ENCODE data around the gene RSPH4A.
"Not testable (repeated sequence)": the region's sequence is repeated elsewhere in the genome, so short reads cannot be mapped to it uniquely, and the experiment has no call there.

Gene RSPH4A

DNA sequence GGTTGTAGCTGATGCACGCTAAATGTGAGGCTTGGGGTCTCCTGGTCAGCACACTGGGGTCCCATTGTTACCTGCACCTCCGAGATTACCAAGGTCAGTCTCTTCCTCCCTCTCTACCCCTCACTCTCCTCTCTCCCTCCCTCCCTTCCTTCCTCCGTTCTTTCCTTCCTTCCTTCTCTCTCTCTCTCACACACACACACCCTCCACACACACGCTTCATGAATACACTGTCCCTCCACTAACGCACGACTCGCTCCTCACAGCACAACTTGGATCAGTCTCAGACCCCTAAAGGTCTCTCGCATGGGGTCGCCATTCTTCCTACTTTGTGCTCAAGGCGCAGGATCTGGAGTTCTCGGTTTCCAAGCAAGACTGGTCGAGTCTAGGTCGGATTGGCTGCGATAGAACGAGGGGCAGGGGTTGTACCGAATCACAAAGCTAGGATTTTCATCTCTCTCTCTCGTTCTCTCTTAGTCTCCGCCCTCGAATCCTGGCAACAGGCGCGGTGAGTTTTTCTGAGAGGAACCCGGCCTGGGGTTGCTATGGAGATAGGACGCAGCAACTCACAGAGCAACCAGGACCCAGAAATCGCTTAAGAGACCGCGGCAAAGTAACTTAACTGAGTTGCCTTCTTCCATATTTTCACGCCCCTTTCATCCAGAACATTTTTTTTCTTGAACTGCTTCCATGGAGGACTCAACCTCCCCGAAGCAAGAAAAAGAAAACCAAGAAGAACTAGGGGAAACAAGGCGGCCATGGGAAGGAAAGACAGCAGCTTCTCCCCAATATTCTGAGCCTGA lies at the start of gene RSPH4A:
Gene RSPH4A, plus strand, starts transcription at position 543 of the 800 bp plus-strand sequence. Its CDS starts 145 bp downstream, at position 688.
- peak; percentile 85 for DNase-seq

DNA sequence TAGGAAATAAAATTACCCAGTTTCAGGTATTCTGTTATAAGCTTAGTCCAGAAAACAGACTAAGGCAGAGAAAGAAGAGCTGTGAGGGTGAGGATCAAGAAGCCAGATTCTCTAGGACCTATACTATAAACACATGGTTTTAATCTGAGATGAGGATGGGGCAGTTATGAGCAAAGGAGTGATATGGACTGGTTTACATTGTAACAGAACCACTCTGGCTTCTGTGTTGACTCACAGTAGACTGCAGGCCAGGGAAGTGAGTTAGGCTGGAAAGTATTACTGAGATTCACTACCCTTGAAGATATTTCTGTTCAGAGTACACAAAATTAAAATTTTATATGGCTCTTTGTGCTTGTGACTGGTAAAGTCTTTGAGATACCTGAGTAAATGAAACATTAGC lies 48.2 kb upstream of the RSPH4A start:
- DNase-seq: no peak

- no peak for DNase-seq
These were observed 47.2 kb upstream of the RSPH4A start for GRCh38 chr6:116568821-116569755.

GRCh38 chr6:116570856-116571682 lies 45.2 kb upstream of the RSPH4A start, which contains the start of gene RWDD1:
TSS of gene RWDD1 (plus strand) at chr6:116571504. CDS start at chr6:116571583, 79 bp downstream.
- DNase-seq: peak; percentile 91

GRCh38 chr6:116571683-116572000 lies 44.6 kb upstream of the RSPH4A start:
- DNase-seq: no peak

GRCh38 chr6:116572162-116572561 lies 44.1 kb upstream of the RSPH4A start:
- DNase-seq: no peak

DNA sequence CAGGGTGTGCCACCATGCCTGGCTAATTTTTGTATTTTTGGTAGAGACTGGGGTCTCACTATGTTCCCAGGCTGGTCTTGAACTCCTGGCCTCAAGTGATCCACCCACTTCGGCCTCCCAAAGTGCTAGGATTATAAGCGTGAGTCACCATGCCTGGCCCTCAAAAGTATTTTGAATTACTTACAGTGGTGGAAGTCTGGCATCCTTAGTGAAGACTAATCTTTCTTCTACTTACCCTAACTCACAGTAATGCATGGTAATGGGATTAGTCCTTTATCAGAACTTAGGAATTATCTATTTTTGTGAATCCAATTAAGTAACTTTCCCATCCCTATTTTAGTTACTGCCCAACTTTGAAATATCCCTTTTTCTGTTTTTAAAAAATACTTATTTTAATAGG lies 41.1 kb upstream of the RSPH4A start:
- DNase-seq: no peak

GRCh38 chr6:116577486-116577885 lies 38.8 kb upstream of the RSPH4A start:
- no peak for DNase-seq

DNA sequence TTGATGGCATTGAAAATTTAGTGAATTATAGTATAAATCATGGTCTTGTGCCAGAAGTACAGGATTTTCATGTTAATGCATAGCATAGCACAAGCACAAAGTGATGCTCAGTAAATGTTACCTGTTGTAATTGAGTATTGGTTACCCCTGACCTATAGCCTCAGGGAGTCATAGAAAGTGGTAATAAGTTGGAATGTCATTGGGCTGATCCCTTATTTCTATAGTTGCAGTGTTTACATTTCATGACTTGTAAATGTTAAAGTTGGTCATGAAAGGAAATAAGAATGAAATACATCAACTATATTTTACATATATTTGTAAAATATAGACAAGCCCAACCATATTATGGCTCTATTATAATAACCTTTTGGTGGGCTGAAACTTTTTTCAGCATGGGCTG lies 37.9 kb upstream of the RSPH4A start:
- no peak for DNase-seq

DNA sequence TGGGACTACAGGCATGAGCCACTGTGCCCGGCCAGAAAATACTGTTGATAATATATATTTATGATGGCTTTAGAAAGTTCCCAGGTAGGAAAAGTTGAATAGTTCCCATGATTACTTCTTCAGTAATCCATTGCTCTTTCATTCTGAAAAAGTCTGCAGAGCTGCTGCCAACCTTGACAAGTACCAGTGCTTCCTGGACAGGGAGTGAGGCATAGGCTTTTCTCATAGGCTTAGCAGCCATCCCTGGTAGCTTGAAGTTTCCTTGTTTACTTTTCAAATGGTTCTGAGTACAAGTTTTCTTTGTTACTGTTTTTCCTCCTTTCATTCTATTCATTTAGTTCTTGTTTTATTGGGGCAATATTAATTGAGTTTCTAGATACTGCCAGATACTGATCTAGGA lies 37.1 kb upstream of the RSPH4A start:
- DNase-seq: no peak

GRCh38 chr6:116580198-116580597 lies 36.1 kb upstream of the RSPH4A start:
- no peak for DNase-seq

- no peak for DNase-seq
These were observed 30.0 kb upstream of the RSPH4A start for GRCh38 chr6:116586276-116586675.

DNA sequence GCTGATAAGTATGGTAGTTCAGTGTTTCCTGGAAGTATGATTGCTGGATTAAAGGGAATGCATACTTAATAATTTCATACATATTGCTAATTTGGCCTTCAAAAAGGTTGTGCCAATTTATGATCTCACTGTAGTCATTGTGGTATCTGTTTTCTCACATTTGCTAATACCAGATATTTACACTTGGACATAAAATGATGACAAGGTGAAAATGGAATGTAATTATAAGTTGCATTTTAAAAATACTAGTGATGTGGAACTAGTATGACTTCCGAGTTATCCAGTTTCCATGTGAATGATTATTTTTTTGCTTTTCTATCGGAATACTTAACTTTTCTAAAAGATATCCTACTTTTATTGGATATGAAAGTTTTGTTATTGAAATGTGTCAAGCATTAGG lies 29.5 kb upstream of the RSPH4A start:
- DNase-seq: no peak

DNA sequence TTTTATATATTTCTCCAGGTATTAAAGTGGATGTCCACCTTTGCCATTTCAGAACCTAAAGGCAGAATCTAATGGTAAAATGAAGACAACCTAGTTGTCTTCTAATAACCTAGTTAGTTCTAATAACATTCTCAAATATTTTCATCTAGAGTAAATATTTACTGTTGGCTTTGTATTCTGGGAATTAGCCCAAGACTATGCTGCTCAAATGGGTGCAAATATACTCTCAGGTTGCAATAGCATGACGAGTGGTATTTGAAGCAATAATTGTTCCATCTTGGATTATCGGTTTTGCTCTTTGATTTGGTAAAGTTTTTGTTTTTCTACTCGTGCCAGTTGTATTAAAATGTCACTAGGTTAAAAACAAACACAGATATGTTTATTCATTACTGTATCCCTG lies 21.0 kb upstream of the RSPH4A start:
- DNase-seq: no peak

GRCh38 chr6:116596815-116597214 lies 19.5 kb upstream of the RSPH4A start:
- no peak for DNase-seq

DNA sequence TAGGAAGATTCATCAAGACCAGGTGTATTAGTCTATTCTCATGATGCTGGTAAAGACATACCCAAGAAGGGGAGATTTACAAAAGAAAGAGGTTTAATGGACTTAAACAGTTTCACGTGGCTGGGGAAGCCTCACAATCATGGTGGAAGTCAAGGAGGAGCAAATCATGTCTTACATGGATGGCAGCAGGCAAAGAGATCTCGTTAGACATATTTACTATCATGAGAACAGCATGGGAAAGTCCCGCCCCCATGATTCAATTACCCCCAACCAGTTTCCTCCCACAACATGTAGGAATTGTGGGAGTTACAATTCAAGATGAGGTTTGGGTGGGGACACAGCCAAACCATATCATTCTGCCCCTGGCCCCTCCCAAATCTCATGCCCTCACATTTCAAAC lies 12.4 kb upstream of the RSPH4A start:
- DNase-seq: not testable (repeated sequence)

- DNase-seq: not testable (repeated sequence)
These were observed 11.4 kb upstream of the RSPH4A start for GRCh38 chr6:116604868-116605267.

DNA sequence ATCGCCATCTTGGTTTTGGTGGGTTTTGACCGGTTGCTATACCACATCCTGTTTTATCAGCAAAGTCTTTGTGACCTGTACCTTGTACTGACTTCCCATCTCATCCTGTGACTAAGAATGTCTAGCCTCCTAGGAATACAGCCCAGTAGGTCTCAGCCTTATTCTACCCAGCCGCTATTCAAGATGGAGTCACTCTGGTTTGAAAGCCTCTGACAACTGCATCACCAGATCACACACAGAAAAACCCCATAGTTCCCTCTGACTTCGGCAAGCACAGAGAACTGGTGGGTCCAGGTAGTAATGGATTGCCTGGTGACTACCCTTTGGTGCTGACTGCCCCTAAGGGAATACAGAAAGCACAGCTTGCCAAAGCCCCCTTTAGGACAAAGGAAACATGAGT lies 10.3 kb upstream of the RSPH4A start:
- no peak for DNase-seq

DNA sequence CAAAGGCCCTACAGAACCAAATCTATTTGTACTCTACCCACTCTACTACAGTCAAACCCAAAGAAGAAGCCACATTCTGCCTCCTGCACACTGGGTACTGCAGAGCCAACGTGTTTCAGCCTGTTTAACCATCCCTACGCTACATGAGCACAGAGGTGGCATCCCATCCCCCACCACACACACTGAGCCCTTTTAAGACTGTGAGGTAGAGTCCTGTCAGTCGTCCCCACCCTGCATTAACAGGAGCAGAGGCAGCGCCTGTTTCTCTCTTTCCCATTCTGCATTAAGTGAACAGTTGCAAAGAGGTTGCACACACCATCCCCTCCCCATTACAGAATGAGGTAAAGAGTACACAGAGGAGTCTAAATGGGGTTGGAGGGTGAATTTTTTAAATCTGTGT lies 5.2 kb upstream of the RSPH4A start:
- no peak for DNase-seq

- no peak for DNase-seq
These were observed 416 bp downstream of the RSPH4A start for GRCh38 chr6:116616737-116617053.

DNA sequence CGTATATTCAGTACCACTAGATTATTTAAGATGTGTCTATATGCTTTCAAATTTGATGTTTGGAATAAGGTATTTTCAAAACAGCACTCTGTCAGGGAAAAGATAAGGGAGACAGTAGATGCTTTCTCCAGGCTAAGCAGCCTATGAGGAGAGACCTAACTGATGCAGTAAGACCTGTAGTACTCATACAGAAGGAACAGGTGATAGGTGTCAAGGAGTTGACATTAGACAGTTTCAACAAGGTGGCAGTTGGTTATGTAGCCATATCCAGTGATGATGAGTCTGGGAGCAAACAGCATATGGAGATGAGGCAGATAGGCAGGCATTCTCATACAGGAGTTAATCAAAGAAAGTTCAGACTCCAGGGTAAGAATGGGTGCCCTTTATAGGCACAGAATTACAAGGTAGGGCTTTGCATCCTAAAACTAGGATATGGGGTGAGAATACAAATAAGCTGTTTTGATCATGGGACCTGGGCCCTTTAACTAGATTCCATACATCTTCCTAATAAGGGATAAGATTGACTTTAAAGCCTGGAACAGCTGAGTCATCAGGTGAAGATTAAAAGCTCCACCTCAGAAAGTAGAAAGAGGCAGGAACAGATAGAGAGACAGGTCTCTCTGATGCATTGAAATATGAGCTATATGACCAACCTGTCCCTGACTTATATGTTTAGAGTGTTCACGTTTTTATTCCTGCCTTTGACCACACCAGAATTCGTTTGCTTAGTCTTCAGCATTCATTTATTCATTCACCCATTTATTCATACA lies 7.9 kb downstream of the RSPH4A start:
- no peak for DNase-seq

- DNase-seq: no peak
These were observed 9.6 kb downstream of the RSPH4A start for GRCh38 chr6:116625872-116626271.
